HepG2 (cell line): ENCODE data around the gene HAUS7. TPM values are rescaled to one million over a fixed set of nuclear protein-coding genes. Genes with fewer than 3 reads are reported as not detected.

Experiments
- ATAC-seq: fragments of 200-7000 bp; cut with Tn5 transposase; 3 replicates; pipeline ENCODE4 v1.9.1; 2020; ENCODE audit warnings: mild to moderate bottlenecking, moderate library complexity
- BruUV-seq: library from RNA; stranded (reverse); fragments of 400-500 nt; replicated peaks from 2 replicates; lab custom pipeline; 2021; lab: Mats Ljungman, UMichigan
- CTCF ChIA-PET: fragments of 300-600 bp; formaldehyde crosslinking; extraction: SDS; loops from one replicate; lab custom pipeline; 2021; ENCODE audit warnings: low total read pairs, inconsistent platforms, low intra/inter-chr PET ratio; lab: Yijun Ruan, JAX
- POLR2A ChIA-PET: fragments of 350-600 bp; sonication (Branson Sonifier 250); formaldehyde crosslinking; loops from one replicate; lab custom pipeline; 2020; ENCODE audit warnings: antibody characterized with exemption, inconsistent platforms; lab: Yijun Ruan, JAX
- DNase-seq: peaks from one replicate; pipeline ENCODE4 v3.0.0-alpha.2; 2015; ENCODE audit warnings: low spot score
- FAIRE-seq: peaks from 3 replicates; lab custom pipeline; 2011; peaks lifted over from hg19 to GRCh38; lab: Jason Lieb, UNC
- H2AFZ ChIP-seq: one replicate; pipeline ENCODE4 v1.6.1; 2011; ENCODE audit warnings: low read length, inconsistent platforms
- H3K27ac ChIP-seq: fragments of 300-600 bp; 3 replicates; pipeline ENCODE4 v1.8.0; 2011; ENCODE audit warnings: mixed run types, mild to moderate bottlenecking, mixed read lengths, low read length, inconsistent platforms; ENCODE audit not compliant: insufficient read depth; ENCODE audit errors: extremely low read length
- H3K27me3 ChIP-seq, 2 experiments: fragments of 200-600 bp in 1 of 2; 2 replicates in 1 of 2; 3 replicates in 1 of 2; pipeline versions ENCODE4 v1.6.0 to v1.8.0; 2011; ENCODE audit warnings: low read length in 2 of 2, mild to moderate bottlenecking in 2 of 2, moderate library complexity in 2 of 2, inconsistent platforms in 1 of 2; ENCODE audit not compliant: insufficient read depth in 2 of 2, control insufficient read depth in 1 of 2
- H3K36me3 ChIP-seq, 2 experiments: fragments of 200-600 bp in 1 of 2; replicated peaks in 1 of 2; 2 replicates in 1 of 2; 3 replicates in 1 of 2; pipeline versions ENCODE4 v1.5.1 to v1.8.0; 2011; ENCODE audit warnings: low read length in 2 of 2, inconsistent platforms in 1 of 2; ENCODE audit not compliant: insufficient read depth in 2 of 2, control insufficient read depth in 1 of 2
- H3K4me1 ChIP-seq: 2 replicates; pipeline ENCODE4 v1.5.1; 2012; ENCODE audit warnings: low read length, inconsistent platforms; ENCODE audit not compliant: insufficient read depth
- H3K4me2 ChIP-seq: 2 replicates; pipeline ENCODE4 v1.6.0; 2011; ENCODE audit warnings: low read depth, low read length, inconsistent platforms
- H3K4me3 ChIP-seq, 3 experiments: fragments of 200-600 bp in 1 of 3; sonication (generic), shearing (Covaris generic) in 1 of 3; replicated peaks in 1 of 3; 2 replicates each; pipeline ENCODE4 v1.5.1; 2011 to 2016; ENCODE audit warnings: low read length in 3 of 3, inconsistent platforms in 2 of 3, low read depth in 2 of 3, mild to moderate bottlenecking in 2 of 3, control low read depth in 1 of 3, mixed read lengths in 1 of 3; ENCODE audit not compliant: insufficient read depth in 1 of 3
- H3K79me2 ChIP-seq: one replicate; pipeline ENCODE4 v1.6.1; 2011; ENCODE audit warnings: low read length, inconsistent platforms; ENCODE audit not compliant: insufficient read depth
- H3K9ac ChIP-seq: 2 replicates; pipeline ENCODE4 v1.6.0; 2011; ENCODE audit warnings: mild to moderate bottlenecking, low read depth, low read length, inconsistent platforms; ENCODE audit not compliant: insufficient read depth
- H3K9me3 ChIP-seq: 2 replicates; pipeline ENCODE4 v1.5.1; 2012; ENCODE audit warnings: mild to moderate bottlenecking, low read length
- H4K20me1 ChIP-seq: 2 replicates; pipeline ENCODE4 v1.6.0; 2011; ENCODE audit warnings: inconsistent platforms, mild to moderate bottlenecking, low read length, moderate library complexity; ENCODE audit not compliant: insufficient read depth
- BORCS8-MEF2B ChIP-seq: sonication (generic); formaldehyde crosslinking; IDR thresholded peaks from 2 replicates; pipeline ENCODE4 v1.8.0; 2022; ENCODE audit warnings: mild to moderate bottlenecking, missing genetic modification reagents
- CBX2 ChIP-seq, 2 experiments: fragments of 200-600 bp in 1 of 2; sonication (generic); formaldehyde crosslinking in 1 of 2; IDR thresholded peaks; 2 replicates each; pipeline versions ENCODE4 v1.7.0 to v1.8.1; 2018 to 2022; ENCODE audit warnings: low read depth in 2 of 2, low read length in 1 of 2, mild to moderate bottlenecking in 1 of 2, missing genetic modification reagents in 1 of 2
- GABPB1 ChIP-seq: IDR thresholded peaks from 2 replicates; pipeline ENCODE4 v1.6.1; 2016; ENCODE audit warnings: mild to moderate bottlenecking, missing genetic modification reagents, moderate library complexity, missing compliant biosample characterization
- GLI4 ChIP-seq: sonication (generic); formaldehyde crosslinking; IDR thresholded peaks from 2 replicates; pipeline ENCODE4 v1.5.1; 2020; ENCODE audit warnings: missing genetic modification reagents, mild to moderate bottlenecking, moderate library complexity, borderline replicate concordance
- GLMP ChIP-seq: sonication (generic); formaldehyde crosslinking; IDR thresholded peaks from 2 replicates; pipeline ENCODE4 v1.9.0; 2021; ENCODE audit warnings: missing genetic modification reagents, mild to moderate bottlenecking, borderline replicate concordance
- HMG20A ChIP-seq: IDR thresholded peaks from 2 replicates; pipeline ENCODE4 v1.6.1; 2016; ENCODE audit warnings: borderline replicate concordance
- KDM4B ChIP-seq: sonication (generic); formaldehyde crosslinking; IDR thresholded peaks from 2 replicates; pipeline ENCODE4 v1.4.0; 2020; ENCODE audit warnings: missing genetic modification reagents
- SMC3 ChIP-seq: IDR thresholded peaks from 2 replicates; pipeline ENCODE4 v1.6.1; 2011; ENCODE audit warnings: low read length, improper control_type of control experiment
- STAG1 ChIP-seq: sonication (generic); formaldehyde crosslinking; IDR thresholded peaks from 2 replicates; pipeline ENCODE4 v1.4.0; 2020; ENCODE audit warnings: missing genetic modification reagents
- YY1 ChIP-seq: IDR thresholded peaks from 2 replicates; pipeline ENCODE4 v1.6.1; 2011; ENCODE audit warnings: low read length, low read depth, moderate library complexity, mild to moderate bottlenecking; ENCODE audit not compliant: insufficient read depth, insufficient replicate concordance
- ZNF10 ChIP-seq: sonication (generic); formaldehyde crosslinking; IDR thresholded peaks from 2 replicates; pipeline ENCODE4 v1.4.0; 2020; ENCODE audit warnings: mild to moderate bottlenecking, low read depth, missing genetic modification reagents, borderline replicate concordance
- WGBS: methylation state at CpG from one replicate; pipeline ENCODE4 v1.1.6; 2017; ENCODE audit warnings: low lambda C conversion rate; 5-methylcytosine and 5-hydroxymethylcytosine counted together
- in situ Hi-C: cut with HindIII; loops from 2 replicates; pipeline ENCODE4 v1.10.0; 2017; ENCODE audit warnings: low pct_unique_long_range_greater_than_20kb; ENCODE audit not compliant: extremely low pct_ligation_motif_present
- intact Hi-C: fragments of 100-400 bp; cut with micrococcal nuclease; formaldehyde crosslinking; loops from one replicate; pipeline ENCODE4 v1.10.0; 2022; ENCODE audit not compliant: unreplicated experiment
- polyA plus RNA-seq, 8 experiments: library from polyadenylated mRNA; depleted of rRNA in 3 of 8; stranded (reverse) in 7 of 8; unstranded in 1 of 8; fragments of >200 nt; fragmentation: Illumina TruSeq in 4 of 8; extraction: Trizol in 4 of 8; gene quantifications; 2 replicates each; pipeline versions ENCODE4 v1.2.1 to v1.2.3, GENCODE V29; 2011 to 2016; ENCODE audit warnings: low read depth in 4 of 8, missing spikeins in 1 of 8, mixed read lengths in 1 of 8; ENCODE audit not compliant: insufficient read depth in 1 of 8
- total RNA-seq, 5 experiments: library from RNA; depleted of rRNA; stranded (reverse); fragments of >200 nt; fragmentation: Illumina TruSeq; extraction: Trizol; gene quantifications; 2 replicates each; pipeline ENCODE4 v1.2.3, GENCODE V29; 2016; ENCODE audit warnings: low read depth in 1 of 5
- TF ChIP-seq, protein P1 (sequence below): sonication (generic); formaldehyde crosslinking; IDR thresholded peaks from 2 replicates; pipeline ENCODE4 v1.4.0; 2020; ENCODE audit warnings: missing genetic modification reagents
- TF ChIP-seq, protein P2 (sequence below), 2 experiments: sonication (generic) in 1 of 2; formaldehyde crosslinking in 1 of 2; IDR thresholded peaks; 2 replicates each; pipeline versions ENCODE4 v1.4.0 to v1.6.1; 2018 to 2020; ENCODE audit warnings: missing genetic modification reagents in 2 of 2, borderline replicate concordance in 1 of 2, low read depth in 1 of 2, mild to moderate bottlenecking in 1 of 2, missing biosample characterization in 1 of 2

The HAUS7 gene
- total and polyA plus RNA-seq, 2 of the 13 experiments (the other 11 are each of a cell fraction or from before 2014, with no cell fraction given): 10.9 to 42.4 TPM

DNA sequence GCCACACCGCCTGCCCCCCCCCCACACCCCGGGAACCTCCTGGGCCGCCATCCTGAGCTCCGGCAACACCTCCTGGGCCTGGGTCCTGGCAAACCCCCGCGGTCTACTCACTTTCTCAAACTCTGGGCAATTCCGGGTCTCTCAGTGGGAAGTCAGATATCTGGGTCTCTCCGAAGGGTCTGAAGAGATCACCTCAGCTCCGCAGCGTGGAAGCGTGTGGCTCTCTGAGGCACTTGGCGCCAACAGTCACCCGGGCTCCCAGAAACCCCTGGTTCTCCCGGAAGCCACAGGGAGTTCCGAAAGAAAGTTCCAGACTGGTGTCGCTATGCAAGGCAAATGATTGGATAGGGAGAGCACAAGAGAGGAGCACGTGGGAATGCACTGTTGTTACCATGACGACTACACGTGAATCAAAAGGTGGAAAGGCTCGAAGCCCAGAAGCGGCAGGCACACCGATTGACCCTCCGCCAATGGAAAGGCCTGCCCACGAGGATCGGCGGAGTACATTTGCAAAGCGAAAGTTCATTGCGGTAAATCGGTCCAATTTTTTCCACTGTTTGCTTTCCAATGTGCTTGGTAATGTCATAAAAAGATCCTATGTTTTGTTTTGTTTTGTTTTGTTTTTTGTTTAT lies 69.1 kb downstream of the HAUS7 start, which contains the start of gene PNMA6E (continued):
- TF ChIP-seq GLMP (CRISPR knock-in tag): no peak
- no peak for TF ChIP-seq GLI4 (CRISPR knock-in tag)
- no peak for TF ChIP-seq CBX2 (IDR thresholded peaks at IDR 0.05; ENCODE audit: low read depth, low read length)
- TF ChIP-seq CBX2 (CRISPR knock-in tag; IDR thresholded peaks at IDR 0.05; ENCODE audit: low read depth): no peak

DNA sequence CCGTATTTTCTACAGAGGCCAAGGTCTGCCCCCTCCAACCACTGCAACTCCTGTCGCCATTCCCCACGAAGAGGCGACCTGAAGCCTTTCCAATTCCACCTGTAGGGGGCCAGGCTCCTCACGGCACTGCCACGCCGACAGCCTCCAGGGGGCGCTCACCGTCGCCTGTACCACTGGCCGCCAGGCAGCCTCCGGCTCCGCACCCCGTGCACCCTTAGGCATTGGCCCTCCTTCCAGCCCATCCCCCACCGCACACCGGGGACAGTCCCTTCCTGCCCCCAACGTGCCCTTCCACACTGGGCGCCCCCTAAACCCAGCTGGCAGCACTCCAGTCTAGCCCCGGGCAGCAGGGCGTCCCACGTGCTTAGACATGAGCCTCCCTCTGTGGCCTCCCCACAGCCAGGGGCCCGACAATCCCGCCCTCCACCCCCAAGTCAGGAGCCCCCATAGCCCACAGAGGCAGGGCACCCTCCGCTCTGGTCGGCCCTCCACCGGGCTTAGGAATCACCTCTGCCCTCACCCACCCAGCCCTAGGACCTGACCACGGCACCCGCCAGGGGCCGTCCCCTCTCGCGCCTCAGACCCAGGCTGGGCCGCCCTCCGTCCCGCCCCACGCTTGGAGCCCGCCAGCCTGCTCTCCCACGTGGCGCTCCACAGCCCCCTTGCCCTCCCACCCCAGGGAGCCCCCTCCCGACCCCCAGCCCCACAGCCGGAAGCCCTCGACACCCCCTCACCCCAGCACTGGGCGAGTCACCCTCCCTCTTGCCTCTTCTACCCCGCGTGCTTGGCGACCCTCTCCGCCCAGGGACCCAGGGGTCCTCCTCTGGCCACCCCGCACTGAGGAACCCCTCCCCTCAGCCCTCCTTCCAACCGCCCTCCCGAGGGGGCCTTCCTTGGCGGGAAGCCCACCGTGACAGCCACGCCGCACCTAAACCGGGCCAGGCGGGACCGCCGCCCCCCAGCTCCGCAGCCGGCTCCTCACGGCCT lies 69.9 kb downstream of the HAUS7 start:
- H3K4me1 ChIP-seq: no peaks in the 10 kb centered on the region
- no TSS peak for BruUV-seq
- DNase-seq: peak; percentile 29
- H3K4me3 ChIP-seq: no peak overlapping the region
- no peaks in the 10 kb centered on the region for H3K79me2 ChIP-seq
- in situ Hi-C loops (no loop called here), intact Hi-C loops (no loop called here)
- H3K4me2 ChIP-seq: no peak overlapping the region
- no peak overlapping the region for H3K27ac ChIP-seq
- FAIRE-seq: peak; percentile 85
- peak; percentile 88 for ATAC-seq
- no peak overlapping the region for H2AFZ ChIP-seq
- H4K20me1 ChIP-seq: no peaks in the 10 kb centered on the region
- POLR2A ChIA-PET: no interaction called here
- H3K36me3 ChIP-seq: no peaks in the 10 kb centered on the region
- H3K9ac ChIP-seq: no peak overlapping the region
- H3K27me3 ChIP-seq: no peaks in the 10 kb centered on the region; a peak in 1 of 5 replicates
- no peaks in the 10 kb centered on the region for H3K9me3 ChIP-seq
- CTCF ChIA-PET: interaction anchor here (1.4 kb wide), 1 partner anchor 38 kb away, joined by 10 read pairs; no protein-coding TSS in a partner anchor
- WGBS: 86% methylated on average over 13 of the region's 60 CpGs
- TF ChIP-seq GABPB1 (CRISPR knock-in tag) (peak; percentile 34; the same call in 1 of the 2 replicates), YY1 (peak; percentile 55), KDM4B (CRISPR knock-in tag) (0 out of 2 replicates have a peak, but pooled peaks have one; percentile 30), STAG1 (CRISPR knock-in tag) (peak; percentile 77), HMG20A (CRISPR knock-in tag) (no peak), BORCS8-MEF2B (CRISPR knock-in tag) (no peak), SMC3 (peak; percentile 30; the same call in 1 of the 2 replicates), ZNF10 (no peak)
- TF ChIP-seq, protein P1, sequence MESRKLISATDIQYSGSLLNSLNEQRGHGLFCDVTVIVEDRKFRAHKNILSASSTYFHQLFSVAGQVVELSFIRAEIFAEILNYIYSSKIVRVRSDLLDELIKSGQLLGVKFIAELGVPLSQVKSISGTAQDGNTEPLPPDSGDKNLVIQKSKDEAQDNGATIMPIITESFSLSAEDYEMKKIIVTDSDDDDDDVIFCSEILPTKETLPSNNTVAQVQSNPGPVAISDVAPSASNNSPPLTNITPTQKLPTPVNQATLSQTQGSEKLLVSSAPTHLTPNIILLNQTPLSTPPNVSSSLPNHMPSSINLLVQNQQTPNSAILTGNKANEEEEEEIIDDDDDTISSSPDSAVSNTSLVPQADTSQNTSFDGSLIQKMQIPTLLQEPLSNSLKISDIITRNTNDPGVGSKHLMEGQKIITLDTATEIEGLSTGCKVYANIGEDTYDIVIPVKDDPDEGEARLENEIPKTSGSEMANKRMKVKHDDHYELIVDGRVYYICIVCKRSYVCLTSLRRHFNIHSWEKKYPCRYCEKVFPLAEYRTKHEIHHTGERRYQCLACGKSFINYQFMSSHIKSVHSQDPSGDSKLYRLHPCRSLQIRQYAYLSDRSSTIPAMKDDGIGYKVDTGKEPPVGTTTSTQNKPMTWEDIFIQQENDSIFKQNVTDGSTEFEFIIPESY (CRISPR knock-in tag): peak; percentile 81
- TF ChIP-seq, protein P2, sequence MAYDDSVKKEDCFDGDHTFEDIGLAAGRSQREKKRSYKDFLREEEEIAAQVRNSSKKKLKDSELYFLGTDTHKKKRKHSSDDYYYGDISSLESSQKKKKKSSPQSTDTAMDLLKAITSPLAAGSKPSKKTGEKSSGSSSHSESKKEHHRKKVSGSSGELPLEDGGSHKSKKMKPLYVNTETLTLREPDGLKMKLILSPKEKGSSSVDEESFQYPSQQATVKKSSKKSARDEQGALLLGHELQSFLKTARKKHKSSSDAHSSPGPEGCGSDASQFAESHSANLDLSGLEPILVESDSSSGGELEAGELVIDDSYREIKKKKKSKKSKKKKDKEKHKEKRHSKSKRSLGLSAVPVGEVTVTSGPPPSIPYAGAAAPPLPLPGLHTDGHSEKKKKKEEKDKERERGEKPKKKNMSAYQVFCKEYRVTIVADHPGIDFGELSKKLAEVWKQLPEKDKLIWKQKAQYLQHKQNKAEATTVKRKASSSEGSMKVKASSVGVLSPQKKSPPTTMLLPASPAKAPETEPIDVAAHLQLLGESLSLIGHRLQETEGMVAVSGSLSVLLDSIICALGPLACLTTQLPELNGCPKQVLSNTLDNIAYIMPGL (CRISPR knock-in tag; IDR thresholded peaks at IDR 0.05; ENCODE audit: borderline replicate concordance in 1 of 2, low read depth in 1 of 2): peak; percentile 56; a peak in 2 of 4 replicates
